Activated CD8-positive, alpha-beta memory T cell treated with anti-CD3 and anti-CD28 coated beads for 36 hours (primary cell): Measurements from ENCODE around the gene MAP3K19. TPM values are rescaled to one million over a fixed set of nuclear protein-coding genes. Genes with fewer than 3 reads are reported as not detected.

Experiments
- total RNA-seq, 2 experiments: library from RNA; stranded (reverse); gene quantifications; one replicate each; pipeline ENCODE4 v1.2.3, GENCODE V29; 2021

Gene MAP3K19
- total RNA-seq, 2 experiments from 2014 or later, result not detected

Other genes with a start within 250 kb of the MAP3K19 start
- not detected for gene ACMSD, start 208.8 kb downstream of the MAP3K19 start, total RNA-seq
- gene CCNT2, start 128.6 kb downstream of the MAP3K19 start, total RNA-seq, result 10 to 100 TPM; 28.9 to 31.8 TPM
- gene RAB3GAP1, start 4.8 kb upstream of the MAP3K19 start, total RNA-seq, result 10 to 100 TPM; 23.5 to 25.4 TPM